Stimulated activated CD8-positive, alpha-beta memory T cell treated with anti-CD3 and anti-CD28 coated beads, Interleukin-4, amount 100 ng/mL, for 4 hours (primary cell): ENCODE data around the gene WNT1.

Source experiments
- DNase-seq, 2 donors: peaks; one replicate each; pipeline ENCODE4 v3.0.0-alpha.2; 2020; ENCODE audit warnings: low read depth in 2 of 2, low spot score in 1 of 2

The WNT1 gene

GRCh38 chr12:48978291-48978740 is at the start of gene WNT1:
Gene WNT1, plus strand, starts transcription at chr12:48978322. Its CDS starts 329 bp downstream, at chr12:48978651.
- no peak for DNase-seq

DNA sequence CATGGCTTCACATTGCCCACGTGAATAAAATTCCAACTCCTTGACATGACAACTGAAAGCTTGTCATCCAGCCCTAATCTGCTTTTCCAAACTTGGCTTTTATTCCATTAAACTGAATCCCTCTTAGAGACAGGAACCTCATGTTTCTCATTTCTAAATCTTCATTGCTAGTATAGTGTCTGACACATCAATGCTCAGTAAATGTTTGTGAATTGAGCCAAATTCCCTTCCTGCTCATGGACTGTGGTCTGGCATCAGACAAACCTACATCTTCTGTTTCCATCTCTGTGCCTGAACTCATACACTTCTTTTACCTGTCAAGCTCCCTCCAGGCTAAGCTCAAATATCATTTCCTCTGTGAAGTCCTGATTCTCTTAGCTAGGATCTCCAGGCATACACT is 48.6 kb upstream of the WNT1 start:
- no peak for DNase-seq

GRCh38 chr12:48930475-48930874 is 47.6 kb upstream of the WNT1 start:
- no peak for DNase-seq

- peak in 1 of 2 donors; percentile 7 for DNase-seq
Measured at GRCh38 chr12:48932878-48933277, 45.2 kb upstream of the WNT1 start.

GRCh38 chr12:48933664-48934311 is 44.3 kb upstream of the WNT1 start:
- DNase-seq = no peak

GRCh38 chr12:48934312-48934706 is 43.8 kb upstream of the WNT1 start:
- no peak for DNase-seq

DNA sequence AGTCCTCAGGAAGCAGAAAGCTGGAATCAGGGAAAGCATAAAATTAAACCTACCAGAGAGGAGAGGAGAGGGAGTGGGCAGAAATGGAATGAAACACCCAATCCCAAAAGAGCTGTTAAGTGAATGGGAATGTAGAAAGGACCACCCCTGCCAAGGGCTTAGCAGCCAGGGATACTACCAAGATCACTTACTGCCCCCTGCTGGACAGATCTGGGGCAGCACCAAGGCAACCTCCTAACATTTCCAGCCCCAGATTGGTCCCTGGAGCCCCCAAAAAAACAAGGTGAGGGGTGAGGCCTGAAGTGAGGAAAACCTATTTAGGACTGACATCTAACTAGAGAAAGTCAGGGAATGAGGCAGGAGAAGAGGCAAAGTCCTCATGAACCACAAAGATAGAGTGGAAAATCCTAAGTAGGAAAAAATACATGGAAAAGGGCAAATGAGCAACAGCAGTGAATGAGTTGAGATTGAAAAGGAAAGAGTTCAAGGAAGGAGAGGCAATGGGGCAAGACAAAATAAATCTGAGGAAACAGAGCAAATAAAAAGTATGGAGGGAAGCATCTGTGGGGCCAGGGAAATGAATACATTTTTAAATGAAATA is 41.6 kb upstream of the WNT1 start:
- DNase-seq = peak; percentile 61 to 84

DNA sequence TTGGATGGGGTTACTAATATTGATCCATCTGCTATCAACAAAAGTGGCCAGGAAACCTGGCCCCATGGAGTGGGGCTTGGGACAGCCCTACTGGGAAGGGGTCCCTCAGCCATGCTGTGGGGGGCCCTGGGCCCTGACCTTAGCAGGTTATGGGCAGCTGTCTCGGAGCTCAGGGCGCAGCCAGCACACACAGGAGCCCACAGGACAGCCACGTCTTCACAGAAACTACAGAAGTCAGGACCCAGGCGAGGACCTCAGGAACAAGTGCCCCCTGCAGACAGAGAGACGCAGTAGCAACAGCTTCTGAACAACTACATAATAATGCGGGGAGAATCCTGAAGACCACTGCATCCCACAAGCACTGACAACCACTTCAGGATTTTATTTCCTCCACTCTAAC is 41.0 kb upstream of the WNT1 start:
- no peak for DNase-seq

GRCh38 chr12:48938805-48939204 is 39.3 kb upstream of the WNT1 start:
- DNase-seq = no peak

GRCh38 chr12:48940181-48940580 is 37.9 kb upstream of the WNT1 start:
- DNase-seq = no peak

DNA sequence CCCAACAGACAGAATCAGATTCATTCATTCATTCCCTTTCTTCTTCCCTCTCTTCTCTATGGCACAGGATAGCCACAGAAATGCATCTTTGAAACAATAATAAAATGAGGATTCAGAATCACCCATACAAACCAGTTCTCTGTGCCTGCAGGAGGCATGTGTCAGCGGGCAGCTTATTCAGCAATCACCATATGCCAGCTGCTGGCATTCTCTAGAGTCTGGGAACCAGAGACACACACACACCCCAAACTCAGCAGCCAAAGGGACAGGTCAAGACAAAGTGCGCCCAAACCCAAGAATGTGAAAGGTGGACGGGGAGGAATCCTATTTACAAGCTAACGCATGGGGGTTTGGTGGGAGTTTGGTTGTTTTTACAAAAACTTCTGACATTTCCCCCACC is 34.9 kb upstream of the WNT1 start:
- no peak for DNase-seq

DNA sequence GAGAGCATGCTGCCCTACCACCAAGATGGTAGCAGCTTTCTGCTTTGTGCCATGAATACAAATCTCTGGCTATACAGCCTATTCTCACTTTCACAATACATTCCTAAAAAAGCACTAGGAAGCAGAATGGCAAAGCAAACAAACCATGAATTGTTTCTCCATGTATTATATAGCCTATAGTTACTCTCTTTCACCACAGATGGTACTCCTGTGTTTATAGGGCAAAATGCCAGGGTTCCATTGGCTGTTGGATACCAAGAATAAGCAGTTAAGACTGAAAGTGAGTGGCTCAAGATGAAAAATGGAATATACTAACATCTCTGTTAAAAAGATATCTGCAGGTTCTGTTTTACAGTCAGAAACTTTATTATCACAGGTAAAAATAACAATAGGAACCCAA is 31.9 kb upstream of the WNT1 start:
- DNase-seq = no peak

DNA sequence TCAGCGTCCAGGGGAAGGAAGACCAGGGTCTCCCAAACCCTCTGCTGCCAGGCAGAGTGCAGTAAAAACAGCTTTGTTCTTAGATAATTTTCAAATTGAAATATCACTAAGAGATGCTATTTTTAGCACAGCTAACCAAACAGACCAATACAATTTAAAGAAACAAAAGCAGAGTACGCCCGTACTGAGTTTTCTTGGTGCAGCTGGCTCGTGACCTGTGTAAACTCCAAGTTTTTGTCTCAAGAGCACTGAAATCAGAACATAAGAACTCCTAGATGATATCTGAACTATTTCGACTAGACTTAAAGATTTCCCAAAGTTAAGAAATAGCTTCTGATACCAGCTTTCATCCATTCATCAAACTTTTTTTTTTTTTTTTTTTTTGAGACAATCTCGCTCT is 31.2 kb upstream of the WNT1 start:
- DNase-seq = no peak

GRCh38 chr12:48947727-48948126 is 30.4 kb upstream of the WNT1 start:
- no peak for DNase-seq

GRCh38 chr12:48952691-48953090 is 25.4 kb upstream of the WNT1 start:
- no peak for DNase-seq

DNA sequence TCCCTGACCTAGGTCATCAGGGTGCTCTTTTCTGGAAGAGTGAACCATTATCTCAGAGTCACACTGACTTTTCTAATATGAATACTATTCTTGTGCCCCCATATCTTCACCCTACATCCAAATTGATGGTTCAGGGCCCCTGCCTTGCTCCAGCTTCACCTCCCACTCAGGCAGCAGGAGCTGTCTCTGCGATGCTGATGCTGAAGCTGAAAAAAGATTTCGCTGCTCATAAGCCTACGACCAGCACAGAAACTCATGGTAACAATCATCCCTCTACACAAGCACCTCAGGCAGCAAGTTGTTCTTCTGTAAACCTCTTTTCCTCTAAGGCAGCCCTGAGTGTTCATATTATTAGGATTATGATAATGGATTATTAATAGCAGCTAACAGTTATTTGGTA is 24.1 kb upstream of the WNT1 start:
- no peak for DNase-seq

DNA sequence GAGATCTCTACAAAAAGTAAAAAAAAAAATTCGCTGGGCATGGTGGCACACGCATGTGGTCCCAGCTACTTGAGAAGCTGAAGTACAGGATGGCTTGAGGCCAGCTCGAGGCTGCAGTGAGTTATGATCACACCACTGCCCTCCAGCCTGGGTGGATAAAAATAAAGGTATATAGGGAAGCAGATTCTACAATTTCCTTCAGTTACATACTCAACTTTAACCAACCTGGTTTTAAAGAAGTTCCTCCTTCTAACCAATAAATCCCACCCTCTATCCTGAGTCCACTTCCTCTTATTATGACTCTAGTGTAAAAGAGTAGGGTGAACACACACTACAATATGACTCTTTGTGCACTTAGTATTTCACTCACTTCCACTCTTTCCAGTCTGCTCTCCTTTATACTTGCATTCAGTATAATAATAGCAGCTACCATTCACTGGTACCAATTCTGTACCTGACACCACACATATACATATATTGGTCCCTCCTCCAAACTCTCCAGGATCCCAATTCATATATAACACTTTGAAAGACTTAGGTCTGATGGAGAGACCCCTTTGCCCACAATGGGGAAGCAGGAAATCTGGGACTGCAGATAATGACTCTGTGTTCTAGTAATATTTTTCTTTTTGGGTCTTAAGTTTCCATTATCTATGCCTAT is 23.2 kb upstream of the WNT1 start:
- no peak for DNase-seq

DNA sequence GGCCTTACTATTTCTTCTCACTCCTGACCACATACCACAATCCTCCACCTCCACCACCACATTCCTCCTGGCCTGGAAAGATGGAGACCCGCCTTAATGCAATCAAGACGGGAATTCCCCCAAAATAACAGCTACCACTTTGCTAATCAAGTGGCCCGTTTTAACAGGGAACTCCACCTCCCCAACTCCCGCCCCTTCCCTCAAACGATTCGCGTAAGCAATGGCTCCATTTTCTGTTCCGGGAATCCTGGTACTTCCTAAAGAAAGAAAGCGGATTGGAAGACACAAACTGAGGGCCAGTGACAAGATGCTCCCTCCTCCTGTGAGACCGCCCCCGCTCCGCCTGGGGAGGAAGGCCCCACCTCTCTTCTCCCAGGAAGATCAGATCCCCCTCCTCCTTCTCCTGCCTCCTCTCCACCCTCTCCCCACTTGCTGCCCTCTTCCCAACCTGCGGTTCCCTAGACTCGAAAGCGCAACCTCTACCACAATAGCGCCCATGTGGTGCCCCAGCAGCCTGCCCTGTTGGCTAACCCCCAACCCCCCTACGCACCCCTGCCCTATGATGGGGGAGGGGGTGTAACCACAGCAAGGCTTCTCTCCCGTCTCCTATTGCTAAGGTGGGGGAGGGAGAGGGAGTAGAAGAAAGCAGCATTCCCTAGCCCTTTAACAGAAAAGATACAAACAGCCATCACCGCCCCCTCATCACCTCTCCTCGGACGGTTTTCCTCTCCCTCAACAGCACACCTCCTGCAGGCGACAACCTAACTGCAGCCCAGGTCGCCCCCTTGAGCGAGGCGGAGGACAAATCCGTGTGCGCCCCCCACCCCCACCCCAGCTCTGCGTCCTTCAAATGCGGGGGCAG is 21.6 kb upstream of the WNT1 start:
- DNase-seq = no peak

- DNase-seq = peak; percentile 73 to 84
Measured at GRCh38 chr12:48957141-48958048, 20.7 kb upstream of the WNT1 start, which contains the start of gene ARF3. Gene ARF3, minus strand, starts transcription at chr12:48957487. Its CDS starts 16,392 bp downstream, at chr12:48941095.

DNA sequence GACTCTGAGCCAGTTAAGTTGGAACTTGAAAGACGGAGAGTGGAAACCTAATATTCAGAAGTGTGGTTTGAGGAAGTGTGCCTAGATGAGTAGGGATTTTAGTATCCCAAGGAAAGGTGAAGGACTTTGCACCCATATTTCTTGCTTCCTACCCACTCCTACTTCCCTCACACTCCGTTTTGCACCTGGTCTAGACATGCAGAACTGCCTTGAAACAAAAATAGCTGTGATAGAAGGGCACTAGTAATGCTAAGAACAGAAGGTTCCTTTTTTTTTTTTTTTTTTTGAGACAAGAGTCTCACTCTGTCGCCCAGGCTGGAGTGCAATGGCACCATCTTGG is 20.1 kb upstream of the WNT1 start:
- DNase-seq = no peak

- DNase-seq = no peak
Measured at GRCh38 chr12:48960834-48961233, 17.3 kb upstream of the WNT1 start.
